AG20443 (cell line): ENCODE data around the gene PRR33.
"Not testable (repeated sequence)": the region's sequence is repeated elsewhere in the genome, so short reads cannot be mapped to it uniquely, and the experiment has no call there.

Experiments
- DNase-seq: peaks from one replicate; pipeline ENCODE4 v3.0.0; 2012; ENCODE audit warnings: low spot score, mixed read lengths

PRR33 gene

GRCh38 chr11:1891831-1892115, at the start of gene PRR33:
TSS of gene PRR33 (minus strand) at chr11:1891895. CDS start at chr11:1890584, 1,311 bp downstream.
- no peak for DNase-seq

GRCh38 chr11:1939788-1940187, 48.1 kb upstream of the PRR33 start:
- not testable (repeated sequence) for DNase-seq

DNA sequence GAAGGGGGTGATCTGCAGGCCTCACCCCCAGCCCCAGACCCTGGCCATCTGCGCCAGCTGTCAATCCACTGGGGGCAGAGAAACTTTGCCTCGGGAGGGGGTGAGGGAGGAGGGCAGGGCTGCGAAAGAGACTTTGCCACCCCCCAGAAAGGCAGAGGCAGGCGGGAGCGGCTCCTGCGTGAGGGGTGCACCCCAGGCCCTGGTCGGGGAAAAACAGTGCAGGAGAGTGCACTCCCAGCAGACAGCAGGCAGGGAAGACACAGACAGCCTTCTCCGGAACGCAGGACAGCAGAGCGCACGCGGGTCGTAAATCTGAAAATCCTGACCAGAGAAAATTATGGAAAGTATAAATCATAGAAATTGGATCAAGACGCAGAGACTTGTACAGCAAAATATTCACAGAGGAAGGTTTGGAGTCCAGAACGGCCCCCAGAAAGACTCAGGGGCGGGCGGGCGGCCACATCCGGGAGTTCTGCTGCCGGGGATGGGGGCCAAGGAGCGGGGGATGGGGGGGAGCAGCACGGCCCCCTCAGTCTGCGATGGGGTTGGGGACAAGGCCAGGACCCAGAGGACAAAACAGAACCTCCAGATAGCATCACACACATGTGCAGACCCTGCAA, 47.4 kb upstream of the PRR33 start:
- DNase-seq, result peak; percentile 19

DNA sequence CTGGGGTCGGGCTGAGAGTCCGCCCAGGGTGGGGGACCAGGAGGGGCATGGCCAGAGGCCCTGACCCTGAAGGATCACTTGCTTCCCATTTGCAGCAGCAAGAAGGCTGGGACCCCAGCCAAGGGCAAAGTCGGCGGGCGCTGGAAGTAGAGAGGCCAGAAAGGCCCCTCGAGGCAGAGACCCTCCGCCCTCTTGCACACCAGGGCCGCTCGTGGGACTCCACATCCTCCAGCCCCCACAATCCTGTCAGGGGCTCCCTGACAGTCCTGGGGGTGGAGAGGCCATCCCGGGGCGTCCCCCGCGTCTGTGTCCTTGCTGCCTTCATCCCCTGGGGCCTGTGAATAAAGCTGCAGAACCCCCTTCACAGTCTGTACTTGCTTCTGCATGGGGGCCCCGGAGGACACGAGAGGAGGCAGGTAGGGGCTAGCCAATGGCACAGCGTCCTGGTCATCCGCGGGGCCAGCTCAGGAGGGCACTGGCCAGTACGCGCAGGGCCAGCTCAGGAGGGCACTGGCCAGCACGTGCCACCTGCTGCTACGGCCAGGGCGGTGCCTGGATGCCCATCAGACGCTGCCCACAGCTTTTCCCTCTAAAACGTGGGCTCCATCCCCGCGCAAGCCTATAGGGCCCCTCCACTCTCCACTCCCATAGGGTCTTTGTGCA, 46.8 kb upstream of the PRR33 start:
- no peak for DNase-seq

DNA sequence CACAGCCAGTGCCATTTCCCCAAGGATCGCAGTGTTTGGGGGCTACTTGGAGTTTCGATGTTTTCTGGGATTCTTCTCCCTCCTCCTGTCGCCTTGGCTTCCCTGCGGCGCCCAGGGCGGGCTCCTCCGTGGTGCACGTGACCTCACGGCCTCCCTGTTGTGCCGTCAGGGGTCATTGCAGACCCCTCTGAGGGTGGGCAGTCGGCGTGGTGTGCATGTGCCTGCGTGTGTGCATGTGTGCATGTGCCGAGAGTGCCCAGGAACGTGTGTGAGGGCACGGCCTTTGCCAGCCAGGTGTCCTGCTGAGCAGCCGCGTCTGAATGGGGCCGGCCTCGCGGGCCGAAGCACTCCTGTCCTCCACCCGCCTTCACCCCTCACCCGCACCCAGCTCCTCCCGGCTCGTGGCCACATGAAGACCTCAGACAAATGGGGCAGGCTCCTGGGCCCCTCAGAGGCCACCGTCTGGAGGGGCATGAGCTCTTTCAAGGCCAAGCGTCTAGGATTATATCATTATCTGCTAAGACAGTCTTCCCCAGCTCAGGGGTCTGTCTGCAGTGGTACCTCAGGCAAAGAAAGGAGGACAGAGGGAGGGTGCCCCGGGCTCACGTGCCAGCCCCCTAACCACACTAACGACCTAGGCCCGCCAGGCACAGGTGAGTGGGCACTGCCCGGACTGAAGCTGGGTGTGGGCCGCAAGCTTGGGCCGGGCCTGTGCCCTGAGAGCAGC, 46.1 kb upstream of the PRR33 start:
- DNase-seq, result no peak

GRCh38 chr11:1936781-1937615, 45.3 kb upstream of the PRR33 start:
- peak; percentile 6 for DNase-seq

DNA sequence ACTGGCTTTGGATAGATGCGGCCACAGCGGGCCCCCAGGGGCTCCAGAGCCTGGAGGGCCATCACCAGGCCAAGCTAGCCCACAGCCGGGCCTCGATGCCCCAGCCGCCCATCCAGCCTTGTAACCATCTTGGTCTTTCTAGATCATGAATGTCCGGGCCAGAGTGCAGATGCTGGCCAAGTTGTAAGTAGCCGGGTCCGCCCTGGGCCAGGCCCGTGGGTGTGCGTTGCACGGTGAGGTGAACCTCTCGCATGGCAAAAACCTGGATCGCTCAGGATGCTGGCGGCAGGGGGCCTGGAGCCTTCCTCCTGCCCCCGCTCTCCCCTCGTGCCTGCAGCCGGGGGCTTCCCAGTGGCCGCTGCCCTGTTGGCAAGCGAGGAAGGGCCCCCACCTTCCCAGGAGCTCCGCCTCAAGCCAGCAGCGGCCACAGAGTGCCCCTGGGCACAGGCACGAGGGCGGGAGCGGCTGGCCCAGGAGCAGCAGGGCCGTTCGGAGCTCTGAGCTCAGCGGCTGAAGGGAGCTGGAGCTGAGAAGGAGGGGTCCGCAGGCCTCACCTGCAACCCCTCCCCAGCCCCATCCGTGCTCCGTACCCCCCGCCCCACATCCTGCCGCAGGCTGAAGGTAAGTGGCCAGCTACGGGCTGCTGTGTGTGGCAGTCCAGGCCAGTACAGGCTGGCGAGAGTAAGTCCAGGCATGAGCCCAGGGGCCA, 44.5 kb upstream of the PRR33 start:
- DNase-seq, result peak; percentile 7

- peak; percentile 13 for DNase-seq
These were observed 43.7 kb upstream of the PRR33 start for GRCh38 chr11:1935156-1936071.

GRCh38 chr11:1934335-1935155, 42.9 kb upstream of the PRR33 start:
- peak; percentile 9 for DNase-seq

DNA sequence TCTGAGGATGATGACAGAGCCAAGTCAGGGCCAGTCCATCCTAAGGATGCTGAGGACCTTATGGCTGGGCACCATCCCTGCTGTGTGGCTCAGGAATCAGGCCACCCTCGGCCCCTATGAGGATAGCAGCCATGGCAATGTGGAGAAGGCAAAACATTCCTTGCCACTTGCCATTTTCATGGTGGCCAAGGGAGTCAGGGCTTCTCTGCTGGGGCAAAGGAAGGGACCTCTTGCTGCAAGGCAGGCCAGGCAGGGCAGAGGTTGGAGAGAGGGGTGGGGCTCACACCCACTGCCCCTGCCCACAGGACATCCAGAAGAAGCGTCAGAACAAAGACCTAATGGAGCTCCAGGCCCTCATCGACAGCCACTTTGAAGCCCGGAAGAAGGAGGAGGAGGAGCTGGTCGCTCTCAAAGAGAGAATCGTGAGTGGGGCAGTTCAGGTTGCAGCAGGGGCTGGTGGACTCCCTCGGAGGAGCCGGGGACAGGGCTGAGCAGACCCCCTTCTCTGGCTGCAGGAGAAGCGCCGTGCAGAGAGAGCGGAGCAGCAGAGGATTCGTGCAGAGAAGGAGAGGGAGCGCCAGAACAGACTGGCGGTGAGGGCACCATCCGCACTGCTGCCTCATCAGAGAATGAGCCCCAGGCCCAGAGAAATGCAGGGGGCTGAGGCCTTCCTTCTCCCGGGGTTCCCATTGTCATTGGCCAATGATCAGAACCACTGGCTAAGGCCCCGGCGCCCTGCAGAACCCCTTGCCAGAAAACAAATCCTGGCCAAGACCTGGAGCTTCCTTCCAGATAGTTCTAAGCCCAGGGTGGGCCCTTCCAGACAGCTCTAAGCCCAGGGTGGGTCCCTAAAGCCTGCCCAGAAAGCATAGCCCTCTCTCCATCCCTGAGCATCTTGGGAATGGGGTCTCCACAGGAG, 42.0 kb upstream of the PRR33 start:
- DNase-seq, result no peak

DNA sequence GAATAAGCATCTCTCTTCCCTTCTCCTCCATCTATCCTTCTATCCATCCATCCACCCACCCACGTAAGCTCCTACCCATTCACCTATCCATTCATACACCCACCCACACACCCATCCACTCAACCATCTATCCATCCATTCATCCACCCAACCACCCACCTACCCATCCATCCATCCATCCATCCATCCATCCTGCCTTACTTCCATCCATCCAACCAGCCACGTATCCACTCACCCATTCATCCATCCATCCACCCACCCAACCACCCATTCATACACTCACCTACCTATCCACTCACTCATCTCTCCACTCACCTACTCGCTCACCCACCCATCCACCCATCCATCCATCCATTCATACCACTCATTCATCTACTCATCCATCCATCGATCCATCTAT, 41.0 kb upstream of the PRR33 start:
- no peak for DNase-seq

DNA sequence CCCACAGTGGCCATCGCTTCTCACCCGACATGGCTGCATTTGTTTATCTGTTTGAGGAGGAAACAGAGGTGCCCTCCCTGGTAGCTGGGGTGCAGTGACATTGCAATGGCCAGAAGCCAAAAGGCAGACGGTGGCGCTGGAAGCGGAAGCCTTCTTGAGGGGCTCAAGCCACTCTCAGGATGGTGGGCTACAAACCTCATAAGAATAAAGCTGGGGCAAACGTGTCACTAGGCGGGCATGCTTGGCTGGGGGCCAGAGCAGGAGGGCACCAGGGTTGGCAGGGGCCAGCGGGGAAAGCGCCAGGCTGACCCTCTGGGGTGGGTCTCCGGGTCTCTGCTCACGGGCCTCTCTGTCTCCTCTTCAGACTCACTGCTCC, 40.4 kb upstream of the PRR33 start:
- DNase-seq, result peak; percentile 10

DNA sequence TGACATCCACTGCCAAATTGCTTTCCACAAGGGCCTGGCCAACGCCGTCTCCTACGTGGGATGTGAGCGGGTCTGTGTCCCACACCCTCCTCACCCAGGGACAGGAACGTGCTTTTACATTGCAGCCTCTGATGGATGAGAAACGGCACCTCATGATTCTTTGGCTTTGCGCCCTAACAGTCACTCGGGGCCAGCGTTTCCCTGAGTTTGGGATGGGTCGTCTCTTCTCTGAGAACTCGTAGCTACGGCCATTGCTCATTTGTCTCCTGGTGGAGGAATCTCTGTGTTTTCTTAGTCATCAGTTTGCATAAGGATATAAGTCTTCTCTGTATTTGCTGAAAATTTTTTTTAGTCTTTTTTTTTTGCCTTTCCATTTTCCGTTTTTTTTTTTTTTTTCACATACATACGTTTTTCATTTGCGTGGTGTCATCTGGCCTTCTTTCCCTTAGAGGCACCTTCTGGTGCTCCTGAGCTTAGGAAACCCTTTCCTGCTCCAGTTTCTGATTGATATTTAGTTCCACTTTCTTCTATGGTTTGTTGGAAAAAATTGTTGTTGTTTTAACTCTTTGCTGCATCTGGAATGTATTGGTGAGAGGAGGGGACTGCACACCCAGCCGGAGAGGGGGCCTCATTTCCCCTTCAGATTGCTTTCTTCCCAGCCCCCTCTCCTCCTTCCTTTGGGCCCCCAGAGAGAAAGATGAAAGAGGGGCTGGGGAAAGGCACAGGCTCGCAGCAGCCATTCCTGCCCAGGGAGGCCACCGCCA, 39.8 kb upstream of the PRR33 start:
- peak; percentile 24 for DNase-seq

DNA sequence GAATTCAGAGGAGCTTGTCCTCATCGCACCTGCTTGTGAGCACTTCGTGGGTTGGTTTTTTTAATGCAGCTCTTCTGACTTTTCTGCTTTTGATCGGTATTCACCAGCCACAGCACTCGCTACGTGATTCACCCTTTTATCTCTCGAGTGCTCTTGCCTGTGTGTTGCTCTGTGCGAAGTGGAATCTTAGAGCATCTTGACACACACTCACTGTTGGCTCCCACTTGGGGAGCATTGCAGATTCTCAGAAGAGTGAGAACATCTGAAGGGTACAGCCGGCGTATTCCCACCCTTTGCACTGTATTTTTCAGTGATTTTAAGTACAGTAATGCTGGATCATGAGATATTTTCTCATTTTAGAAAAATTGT, 38.8 kb upstream of the PRR33 start:
- no peak for DNase-seq

DNA sequence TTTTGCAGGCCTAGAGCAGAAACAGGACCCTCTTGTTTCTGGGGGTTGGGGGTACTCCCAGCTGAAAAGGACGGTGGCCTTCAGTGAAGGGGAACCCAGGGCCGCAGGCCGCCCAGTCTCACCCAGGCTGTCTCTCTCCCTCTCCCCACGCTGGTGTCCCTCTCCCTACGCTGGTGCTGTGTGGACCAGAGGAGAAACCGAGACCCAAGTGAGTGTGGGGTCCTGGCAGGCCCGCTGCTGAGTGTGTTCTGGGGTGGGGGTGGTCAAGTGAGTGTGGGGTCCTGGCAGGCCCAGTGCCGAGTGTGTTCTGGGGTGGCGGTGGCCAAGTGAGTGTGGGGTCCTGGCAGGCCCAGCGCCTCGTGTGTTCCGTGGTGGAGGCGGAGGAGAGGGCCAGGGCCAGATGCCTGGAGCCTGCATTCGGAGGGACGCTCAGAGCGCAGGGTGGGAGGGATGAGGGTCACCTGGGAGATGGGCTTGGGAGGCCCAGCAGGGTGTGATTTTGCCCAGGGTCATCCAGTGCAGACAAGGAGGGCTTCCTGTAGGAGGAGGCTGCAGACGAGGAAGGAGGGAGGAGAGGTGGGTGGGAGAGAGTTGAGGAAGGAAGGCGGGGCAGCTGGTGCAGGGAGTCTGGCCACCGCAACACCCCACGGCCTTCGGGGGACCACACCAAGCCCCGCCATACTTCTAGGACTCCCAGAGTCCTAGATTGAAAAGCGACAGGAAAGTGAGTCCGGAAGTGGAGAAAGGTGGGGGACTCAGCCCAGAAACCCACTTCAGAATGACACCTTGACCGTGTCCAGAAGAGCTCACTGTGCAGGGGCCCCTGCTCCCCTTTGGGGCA, 38.1 kb upstream of the PRR33 start:
- no peak for DNase-seq

DNA sequence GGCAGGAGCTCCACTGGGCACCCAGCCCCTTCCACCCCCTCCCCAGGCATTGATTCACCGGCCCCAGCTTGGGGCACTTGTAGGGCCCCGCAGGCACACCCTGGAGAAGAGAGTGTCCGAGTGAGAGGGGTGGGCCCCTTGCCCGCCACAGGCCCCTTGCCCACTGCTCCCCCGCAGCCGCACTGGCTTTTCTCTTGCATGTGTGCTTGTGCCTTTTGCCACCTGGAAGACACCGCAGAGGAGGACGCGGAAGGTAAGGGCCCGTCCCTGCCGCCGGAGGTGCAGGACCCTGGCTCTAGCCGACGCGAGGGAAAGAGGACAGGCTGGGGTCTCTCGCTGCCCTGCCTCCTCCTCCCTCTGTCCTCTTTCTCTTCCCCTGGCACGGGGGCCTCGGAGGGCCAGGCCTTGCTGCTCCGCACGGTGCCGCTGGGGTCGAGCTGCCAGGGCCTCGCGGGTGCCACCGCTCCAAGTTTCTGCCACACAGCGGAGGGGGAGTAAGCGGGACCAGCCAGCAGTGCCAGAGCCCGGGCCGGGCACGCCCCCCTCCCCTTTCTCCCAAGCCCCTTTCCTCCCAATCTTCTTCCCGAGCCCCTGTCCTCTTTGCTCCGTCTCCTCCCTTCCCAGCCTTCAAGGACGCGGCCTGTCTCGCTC, 37.3 kb upstream of the PRR33 start:
- no peak for DNase-seq

GRCh38 chr11:1928470-1928890, 36.8 kb upstream of the PRR33 start:
- peak; percentile 10 for DNase-seq
